Left renal pelvis (tissue), 4 donors: ENCODE measurements around the gene CASP9. TPM values are rescaled to one million over a fixed set of nuclear protein-coding genes. Genes with fewer than 3 reads are reported as not detected.

Experiments used
- DNase-seq, 4 donors: peaks; one replicate each; pipeline ENCODE4 v3.0.0-alpha.2; 2013; ENCODE audit warnings: low read depth in 4 of 4, low spot score in 3 of 4
- polyA plus RNA-seq, 4 donors: library from polyadenylated mRNA; unstranded; fragments of 120-200 nt; gene quantifications; one replicate each; pipeline ENCODE4 v1.2.1, GENCODE V29; 2013; ENCODE audit not compliant: insufficient read length in 4 of 4

CASP9 gene
- polyA plus RNA-seq, 4 donors = 18.5 to 34.4 (median 28.2) TPM

GRCh38 chr1:15451014-15451722 lies 72.8 kb downstream of the CASP9 start:
- no peak for DNase-seq

DNA sequence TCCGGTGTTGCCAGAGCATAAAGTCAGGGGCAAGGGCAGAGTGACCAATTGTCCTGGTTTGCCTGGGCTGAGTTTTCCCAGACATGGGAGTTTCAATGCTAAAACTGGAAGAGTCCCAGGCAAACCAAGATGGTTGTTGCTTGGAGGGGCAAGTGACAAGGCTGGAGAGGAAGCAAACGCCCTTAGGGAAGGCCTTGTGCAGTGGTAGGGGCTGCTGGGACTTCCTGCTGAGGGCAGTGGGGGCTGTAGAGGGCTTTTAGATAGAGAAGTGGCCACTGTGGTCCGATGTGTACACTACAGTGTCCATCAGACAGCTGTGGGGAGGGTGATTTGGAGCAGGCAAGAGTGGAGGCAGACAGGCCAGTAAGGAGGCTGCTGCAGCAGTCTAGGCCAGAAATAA lies 74.4 kb downstream of the CASP9 start:
- DNase-seq = no peak

DNA sequence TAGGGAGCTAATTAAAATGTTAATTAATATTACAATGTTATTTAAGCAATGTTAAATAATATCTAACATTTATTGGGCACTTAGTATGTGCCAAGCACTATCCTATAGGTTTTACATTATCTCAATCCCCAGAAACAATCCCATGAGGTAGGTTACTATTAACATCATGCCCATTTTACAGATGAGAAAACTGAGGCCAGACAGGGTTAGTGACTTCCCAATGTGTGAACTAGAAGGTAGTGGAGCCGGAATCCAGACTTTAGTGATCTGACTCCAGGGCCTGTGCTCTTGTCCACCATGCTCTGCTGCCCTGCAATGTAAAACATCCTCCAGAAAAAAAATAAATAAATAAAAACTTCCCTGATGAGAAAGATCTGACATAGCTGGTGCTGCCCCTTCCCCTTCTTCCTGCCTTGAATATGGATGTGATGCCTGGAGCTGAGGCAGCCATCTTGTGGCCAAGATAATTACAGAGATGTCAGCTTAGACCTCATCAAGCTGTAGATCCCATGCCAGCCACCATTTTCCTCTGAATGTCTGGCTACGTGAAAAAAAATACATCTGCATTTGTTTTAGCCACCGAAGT lies 75.0 kb downstream of the CASP9 start:
- DNase-seq = no peak

DNA sequence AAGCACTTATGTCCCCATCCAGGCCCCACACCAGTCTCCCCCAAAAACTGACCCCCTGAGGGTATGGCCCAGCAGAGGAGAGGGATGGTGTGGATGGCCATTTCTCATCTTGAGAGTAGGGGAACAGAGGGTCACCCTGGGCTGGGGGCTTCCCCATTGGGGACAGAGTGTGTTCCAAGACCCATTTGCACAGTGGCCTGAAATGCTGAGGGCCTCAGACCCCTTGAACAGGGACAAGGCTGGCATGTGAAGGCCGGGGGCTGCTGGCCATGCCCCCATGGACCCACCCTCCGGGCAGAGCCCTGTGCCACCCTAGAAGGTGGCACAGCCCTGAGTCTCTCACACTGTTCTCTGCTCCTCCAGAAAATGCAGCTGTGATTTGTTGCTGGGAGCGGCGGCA lies 77.8 kb downstream of the CASP9 start:
- no peak for DNase-seq

- no peak for DNase-seq
Measured at GRCh38 chr1:15445390-15446122, 78.5 kb downstream of the CASP9 start.

DNA sequence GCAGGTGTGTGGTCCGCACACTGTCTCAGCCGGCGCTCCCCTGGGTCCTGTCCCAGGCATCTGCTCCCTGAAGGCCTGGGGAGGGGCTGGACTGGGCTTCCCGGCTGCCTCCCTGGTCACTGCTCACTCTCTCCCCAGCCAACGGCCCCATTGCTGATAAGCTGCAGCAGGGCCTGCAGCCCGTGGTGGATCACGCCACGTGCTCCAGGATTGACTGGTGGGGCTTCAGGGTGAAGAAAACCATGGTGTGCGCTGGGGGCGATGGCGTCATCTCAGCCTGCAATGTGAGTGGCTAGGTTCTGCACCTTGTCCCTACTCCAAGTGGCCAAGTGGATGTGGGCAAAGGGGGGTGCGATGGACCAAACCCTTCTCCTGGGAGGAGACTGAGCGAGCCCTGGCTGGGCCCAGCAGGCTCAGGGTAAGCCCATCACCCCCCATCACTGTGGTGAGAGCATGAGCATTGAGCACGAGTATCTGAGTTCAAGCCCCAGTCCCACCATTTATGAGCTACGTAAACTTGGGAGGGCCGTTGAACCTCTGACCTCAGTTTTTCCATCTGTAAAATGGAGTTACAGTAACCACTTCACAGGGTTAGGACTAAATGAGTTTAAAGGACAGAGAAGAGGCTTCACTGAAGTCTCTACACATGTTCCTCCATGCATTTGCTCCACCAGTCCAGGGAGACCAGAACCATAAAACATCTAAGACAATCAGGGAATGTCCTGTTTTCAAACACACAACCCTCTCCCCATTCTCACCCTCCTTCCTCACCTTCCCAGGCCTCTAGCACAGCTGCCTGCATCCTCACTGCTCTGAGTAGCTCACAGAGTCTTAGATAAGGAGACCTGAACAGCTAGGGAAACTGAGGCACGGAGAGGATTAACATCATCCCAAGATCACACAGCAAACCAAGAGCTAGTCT lies 79.3 kb downstream of the CASP9 start:
- no peak for DNase-seq

- no peak for DNase-seq
Measured at GRCh38 chr1:15443281-15443680, 80.7 kb downstream of the CASP9 start.

DNA sequence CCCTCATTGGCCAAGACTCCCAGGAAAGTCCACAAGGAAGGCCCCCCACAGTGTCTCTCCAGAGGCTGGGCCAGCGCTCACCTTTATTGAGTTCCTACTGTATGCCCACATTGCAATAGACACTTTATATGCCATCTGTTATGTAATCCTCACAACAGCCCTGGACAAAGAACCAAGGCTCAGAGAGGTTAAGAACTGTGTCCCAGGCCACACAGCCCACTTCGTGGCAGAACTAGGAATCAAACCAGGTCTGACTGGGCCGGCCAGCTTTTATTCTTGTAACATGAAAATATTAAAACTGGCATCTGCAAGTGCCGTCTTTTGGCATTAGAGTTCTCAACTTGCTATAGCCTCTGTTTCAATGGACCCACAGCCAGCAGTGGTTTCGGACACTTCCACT lies 81.3 kb downstream of the CASP9 start:
- DNase-seq = no peak

- no peak for DNase-seq
Measured at GRCh38 chr1:15442119-15442518, 81.9 kb downstream of the CASP9 start.

Other genes starting within 250 kb of the CASP9 start
- gene EFHD2, start 114.3 kb downstream of the CASP9 start, polyA plus RNA-seq = 10 to 100 TPM; 11.5 to 17.1 (median 14.7) TPM
- under 1 TPM in 2 of 4 donors, not detected in 2; 0.06 to 0.21 TPM for gene CTRC, start 85.8 kb downstream of the CASP9 start, polyA plus RNA-seq
- not detected for gene CELA2A, start 67.5 kb downstream of the CASP9 start, polyA plus RNA-seq
- gene CELA2B, start 48.1 kb downstream of the CASP9 start, polyA plus RNA-seq = 1 to 10 TPM in 1 of 4 donors, under 1 TPM in 2, not detected in 1; 0.41 to 1.0 (median 0.79) TPM
- 10 to 100 TPM; 18.6 to 37.1 (median 29.9) TPM for gene DNAJC16, start 2.6 kb upstream of the CASP9 start, polyA plus RNA-seq
- 10 to 100 TPM in 3 of 4 donors, 1 to 10 TPM in 1; 1.2 to 33.6 (median 23.4) TPM for gene AGMAT, start 60.8 kb upstream of the CASP9 start, polyA plus RNA-seq
- 10 to 100 TPM; 14.4 to 22.6 (median 20.1) TPM for gene DDI2, start 93.2 kb upstream of the CASP9 start, polyA plus RNA-seq
- 10 to 100 TPM; 43.0 to 45.6 (median 44.4) TPM for gene PLEKHM2, start 160.1 kb upstream of the CASP9 start, polyA plus RNA-seq
- 1 to 10 TPM; 1.3 to 4.7 (median 2.5) TPM for gene SLC25A34, start 212.0 kb upstream of the CASP9 start, polyA plus RNA-seq
- gene TMEM82, start 218.3 kb upstream of the CASP9 start, polyA plus RNA-seq = 1 to 10 TPM in 3 of 4 donors, not detected in 1; 2.0 to 5.1 (median 3.2) TPM
- 10 to 100 TPM; 25.5 to 64.6 (median 42.8) TPM for gene FBLIM1, start 234.6 kb upstream of the CASP9 start, polyA plus RNA-seq